HG02798 (cell line): ENCODE measurements around the gene ELF5.
A peak's percentile ranks its signal among the peaks of the same experiment; 100 is the strongest.

Experiments
- ATAC-seq: cut with Tn5 transposase; IDR thresholded peaks from one replicate; pipeline ENCODE4 v1.9.1; 2021; ENCODE audit warnings: mild to moderate bottlenecking; ENCODE audit not compliant: unreplicated experiment, poor library complexity

The ELF5 gene

GRCh38 chr11:34459507-34460162 lies 54.0 kb downstream of the ELF5 start:
- ATAC-seq = no peak

GRCh38 chr11:34458525-34458924 lies 55.1 kb downstream of the ELF5 start:
- ATAC-seq = no peak

- no peak for ATAC-seq
These were observed 56.0 kb downstream of the ELF5 start for GRCh38 chr11:34457607-34458006.

GRCh38 chr11:34454308-34455032 lies 59.1 kb downstream of the ELF5 start:
- no peak for ATAC-seq

- no peak for ATAC-seq
These were observed 62.5 kb downstream of the ELF5 start for GRCh38 chr11:34451053-34451452.

- no peak for ATAC-seq
These were observed 64.6 kb downstream of the ELF5 start for GRCh38 chr11:34449013-34449412.

- ATAC-seq = no peak
These were observed 65.2 kb downstream of the ELF5 start for GRCh38 chr11:34448223-34448994.

GRCh38 chr11:34447044-34447443 lies 66.5 kb downstream of the ELF5 start:
- no peak for ATAC-seq

- no peak for ATAC-seq
These were observed 67.2 kb downstream of the ELF5 start for GRCh38 chr11:34446386-34446785.

GRCh38 chr11:34445956-34446355 lies 67.6 kb downstream of the ELF5 start:
- ATAC-seq = no peak

- ATAC-seq = no peak
These were observed 69.2 kb downstream of the ELF5 start for GRCh38 chr11:34444428-34444827.

GRCh38 chr11:34443136-34443535 lies 70.5 kb downstream of the ELF5 start:
- no peak for ATAC-seq

- no peak for ATAC-seq
These were observed 71.8 kb downstream of the ELF5 start for GRCh38 chr11:34441814-34442213.

GRCh38 chr11:34439610-34440198 lies 73.9 kb downstream of the ELF5 start:
- no peak for ATAC-seq

- peak; percentile 98 for ATAC-seq
These were observed 74.8 kb downstream of the ELF5 start, which contains the start of gene CAT for GRCh38 chr11:34438529-34439507. Gene CAT, plus strand, starts transcription at chr11:34438934. Its CDS starts 80 bp downstream, at chr11:34439014.

- ATAC-seq = no peak
These were observed 76.1 kb downstream of the ELF5 start for GRCh38 chr11:34437224-34438125.

GRCh38 chr11:34433899-34434298 lies 79.7 kb downstream of the ELF5 start:
- no peak for ATAC-seq

- no peak for ATAC-seq
These were observed 80.8 kb downstream of the ELF5 start for GRCh38 chr11:34432822-34433221.

GRCh38 chr11:34431979-34432378 lies 81.6 kb downstream of the ELF5 start:
- ATAC-seq = no peak
